Endothelial cell of umbilical vein (primary cell): ENCODE measurements around the gene LITAFD.

Experiments
- CTCF ChIP-seq, 2 donors: IDR thresholded peaks; 1 replicate in 1 of 2; 2 replicates in 1 of 2; pipeline ENCODE4 v1.5.1; 2011; ENCODE audit warnings: low read length in 2 of 2, mild to moderate bottlenecking in 2 of 2, moderate library complexity in 2 of 2, control low read depth in 1 of 2, inconsistent platforms in 1 of 2, low read depth in 1 of 2; ENCODE audit not compliant: insufficient read depth in 1 of 2; ENCODE audit errors: extremely low read depth in 1 of 2
- EZH2 ChIP-seq: IDR thresholded peaks from 2 replicates; pipeline ENCODE4 v1.6.1; 2012; ENCODE audit warnings: borderline replicate concordance, low read depth, mild to moderate bottlenecking, moderate library complexity, low read length, inconsistent platforms; ENCODE audit not compliant: severe bottlenecking
- POLR2A ChIP-seq: IDR thresholded peaks from 2 replicates; pipeline ENCODE4 v1.6.1; 2012; ENCODE audit warnings: low read depth, mild to moderate bottlenecking, control low read depth, low read length
- POLR2AphosphoS5 ChIP-seq: IDR thresholded peaks from 2 replicates; pipeline ENCODE4 v1.6.1; 2012; ENCODE audit warnings: low read depth, mild to moderate bottlenecking, control low read depth, low read length, moderate library complexity; ENCODE audit not compliant: insufficient read depth

DNA sequence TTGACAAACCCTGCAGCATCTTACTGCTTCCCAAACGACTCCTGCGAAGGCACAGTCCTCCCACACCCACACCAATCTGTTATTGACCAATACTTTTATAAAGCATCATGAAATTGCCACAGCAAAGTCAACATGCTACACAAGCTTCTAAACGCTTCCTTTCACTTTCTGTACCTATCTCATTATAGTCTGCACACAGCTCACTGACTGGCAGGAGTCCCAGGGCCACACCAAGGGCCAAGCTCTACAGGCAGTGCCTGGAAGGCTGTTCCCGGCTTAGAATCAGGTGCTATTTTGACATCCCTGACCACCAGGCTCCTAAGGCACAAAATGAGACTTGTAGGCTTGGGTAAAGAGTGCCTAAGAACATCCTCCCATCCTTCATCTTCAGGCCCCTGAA is 42.1 kb downstream of the LITAFD start:
- TF ChIP-seq CTCF (IDR thresholded peaks at IDR 0.05; ENCODE audit: extremely low read depth in 1 of 2, insufficient read depth in 1 of 2, low read depth in 1 of 2, low read length in 2 of 2), result no peak
- TF ChIP-seq EZH2, result no peak
- no peak for TF ChIP-seq POLR2A
- no peak for TF ChIP-seq POLR2AphosphoS5
